ENCODE data around the gene ATP9A.
"Not testable (repeated sequence)": the region's sequence is repeated elsewhere in the genome, so short reads cannot be mapped to it uniquely, and the experiment has no call there.

The ATP9A gene

GRCh38 chr20:51654495-51654894, 113.7 kb downstream of the ATP9A start:
- TF ChIP-seq, protein P1, sequence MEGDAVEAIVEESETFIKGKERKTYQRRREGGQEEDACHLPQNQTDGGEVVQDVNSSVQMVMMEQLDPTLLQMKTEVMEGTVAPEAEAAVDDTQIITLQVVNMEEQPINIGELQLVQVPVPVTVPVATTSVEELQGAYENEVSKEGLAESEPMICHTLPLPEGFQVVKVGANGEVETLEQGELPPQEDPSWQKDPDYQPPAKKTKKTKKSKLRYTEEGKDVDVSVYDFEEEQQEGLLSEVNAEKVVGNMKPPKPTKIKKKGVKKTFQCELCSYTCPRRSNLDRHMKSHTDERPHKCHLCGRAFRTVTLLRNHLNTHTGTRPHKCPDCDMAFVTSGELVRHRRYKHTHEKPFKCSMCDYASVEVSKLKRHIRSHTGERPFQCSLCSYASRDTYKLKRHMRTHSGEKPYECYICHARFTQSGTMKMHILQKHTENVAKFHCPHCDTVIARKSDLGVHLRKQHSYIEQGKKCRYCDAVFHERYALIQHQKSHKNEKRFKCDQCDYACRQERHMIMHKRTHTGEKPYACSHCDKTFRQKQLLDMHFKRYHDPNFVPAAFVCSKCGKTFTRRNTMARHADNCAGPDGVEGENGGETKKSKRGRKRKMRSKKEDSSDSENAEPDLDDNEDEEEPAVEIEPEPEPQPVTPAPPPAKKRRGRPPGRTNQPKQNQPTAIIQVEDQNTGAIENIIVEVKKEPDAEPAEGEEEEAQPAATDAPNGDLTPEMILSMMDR (IDR thresholded peaks at IDR 0.05; ENCODE audit: extremely low read depth, missing control alignments): no peak
- DNase-seq (ENCODE audit: low spot score): no peak

DNA sequence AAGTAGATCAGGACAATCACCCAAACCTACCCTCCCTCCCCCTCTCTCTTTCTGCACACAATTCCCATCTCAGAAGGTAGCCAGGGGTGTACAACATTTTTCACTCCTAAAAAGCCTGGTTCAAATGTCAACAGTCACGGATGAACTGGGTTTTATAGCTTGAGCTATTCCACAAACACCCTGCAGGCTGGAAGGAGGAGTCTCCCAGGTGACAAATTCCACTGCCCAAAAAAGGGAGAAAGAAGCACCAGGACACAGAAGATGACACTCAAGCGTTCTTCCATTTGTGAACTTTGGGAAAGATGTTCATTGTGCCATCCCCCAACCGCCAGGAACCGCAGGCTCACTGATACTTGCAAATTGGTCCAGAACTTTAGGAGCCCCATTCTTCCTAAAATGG, 114.1 kb downstream of the ATP9A start:
- TF ChIP-seq, protein P1 (IDR thresholded peaks at IDR 0.05; ENCODE audit: extremely low read depth, missing control alignments): no peak
- no peak for DNase-seq (ENCODE audit: low spot score)

DNA sequence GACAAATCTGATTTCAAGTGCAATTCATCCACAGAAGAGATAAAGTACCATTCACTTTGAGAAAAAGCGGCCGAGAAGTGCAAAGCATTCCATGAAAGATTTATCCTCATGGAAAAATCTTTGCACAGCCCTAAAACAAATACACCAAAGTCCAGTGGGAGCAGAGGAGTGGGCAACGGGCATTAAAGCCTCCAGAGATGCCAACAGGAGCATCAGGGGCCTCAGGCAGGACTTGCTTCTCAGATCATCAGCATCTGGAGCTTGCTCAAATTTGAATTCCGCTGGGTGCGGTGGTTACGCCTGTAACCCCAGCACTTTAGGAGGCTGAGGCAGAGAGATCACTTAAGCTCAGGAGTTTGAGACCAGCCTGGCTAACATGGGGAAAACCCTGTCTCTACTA, 115.0 kb downstream of the ATP9A start:
- TF ChIP-seq, protein P1 (IDR thresholded peaks at IDR 0.05; ENCODE audit: extremely low read depth, missing control alignments): no peak
- no peak for DNase-seq (ENCODE audit: low spot score)

GRCh38 chr20:51651921-51652549, 116.2 kb downstream of the ATP9A start:
- TF ChIP-seq, protein P1 (IDR thresholded peaks at IDR 0.05; ENCODE audit: extremely low read depth, missing control alignments): no peak
- no peak for DNase-seq (ENCODE audit: low spot score)

- TF ChIP-seq, protein P1 (IDR thresholded peaks at IDR 0.05; ENCODE audit: extremely low read depth, missing control alignments): no peak
- no peak for DNase-seq (ENCODE audit: low spot score)
Measured at GRCh38 chr20:51650685-51651134, 117.5 kb downstream of the ATP9A start.

DNA sequence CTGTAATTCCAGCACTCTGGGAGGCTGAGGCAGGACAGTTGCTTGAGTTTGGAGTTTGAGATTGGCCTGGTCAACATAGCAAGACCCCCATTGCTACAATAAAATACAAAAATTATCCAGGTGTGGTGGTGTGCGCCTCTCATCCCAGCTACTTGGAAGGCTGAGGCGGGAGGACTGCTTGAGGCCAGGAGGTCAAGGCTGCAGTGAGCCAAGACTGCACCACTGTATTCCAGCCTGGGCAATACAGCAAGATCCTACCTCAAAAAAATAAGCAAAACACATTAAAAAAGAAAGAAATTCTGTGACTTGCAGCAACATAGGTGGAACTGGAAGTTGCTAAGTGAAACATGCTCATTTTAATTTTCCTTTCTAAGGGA, 119.6 kb downstream of the ATP9A start:
- TF ChIP-seq, protein P1 (IDR thresholded peaks at IDR 0.05; ENCODE audit: extremely low read depth, missing control alignments): no peak
- DNase-seq (ENCODE audit: low spot score): no peak

- TF ChIP-seq, protein P1 (IDR thresholded peaks at IDR 0.05; ENCODE audit: extremely low read depth, missing control alignments): no peak
- DNase-seq (ENCODE audit: low spot score): no peak
Measured at GRCh38 chr20:51647674-51648570, 120.3 kb downstream of the ATP9A start.

GRCh38 chr20:51643810-51644209, 124.4 kb downstream of the ATP9A start:
- DNase-seq (ENCODE audit: low spot score): not testable (repeated sequence)

All from GM20000 (cell line).